ENCODE results near the gene TLCD3B. TPM values are rescaled to one million over a fixed set of nuclear protein-coding genes. Genes with fewer than 3 reads are reported as not detected.

TLCD3B gene
- polyA plus RNA-seq, 1 of the 3 experiments (the other 2 are of a cell fraction): 3.8 TPM

GRCh38 chr16:29988346-29989075, 42.6 kb downstream of the TLCD3B start (continued):
- TF ChIP-seq REST (IDR thresholded peaks at IDR 0.05; ENCODE audit: low read depth, low read length): no peak

DNA sequence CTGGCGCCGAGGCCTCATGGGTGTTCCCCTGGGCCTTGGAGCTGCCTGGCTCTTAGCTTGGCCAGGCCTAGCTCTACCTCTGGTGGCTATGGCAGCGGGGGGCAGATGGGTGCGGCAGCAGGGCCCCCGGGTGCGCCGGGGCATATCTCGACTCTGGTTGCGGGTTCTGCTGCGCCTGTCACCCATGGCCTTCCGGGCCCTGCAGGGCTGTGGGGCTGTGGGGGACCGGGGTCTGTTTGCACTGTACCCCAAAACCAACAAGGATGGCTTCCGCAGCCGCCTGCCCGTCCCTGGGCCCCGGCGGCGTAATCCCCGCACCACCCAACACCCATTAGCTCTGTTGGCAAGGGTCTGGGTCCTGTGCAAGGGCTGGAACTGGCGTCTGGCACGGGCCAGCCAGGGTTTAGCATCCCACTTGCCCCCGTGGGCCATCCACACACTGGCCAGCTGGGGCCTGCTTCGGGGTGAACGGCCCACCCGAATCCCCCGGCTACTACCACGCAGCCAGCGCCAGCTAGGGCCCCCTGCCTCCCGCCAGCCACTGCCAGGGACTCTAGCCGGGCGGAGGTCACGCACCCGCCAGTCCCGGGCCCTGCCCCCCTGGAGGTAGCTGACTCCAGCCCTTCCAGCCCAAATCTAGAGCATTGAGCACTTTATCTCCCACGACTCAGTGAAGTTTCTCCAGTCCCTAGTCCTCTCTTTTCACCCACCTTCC, 43.5 kb downstream of the TLCD3B start:
- Histone ChIP-seq H3K27me3 (ENCODE audit: insufficient read depth) (no peaks in the 10 kb centered on the region), H3K27ac (ENCODE audit: low read depth in 2 of 2, low read length in 1 of 2) (no peak overlapping the region), H3K36me3 (replicated peaks in 1 of 2; ENCODE audit: control insufficient read depth in 1 of 2, insufficient read depth in 2 of 2, low read length in 1 of 2) (peaks cover 19 to 95% of the 10 kb centered on the region in 2 experiments), H4K20me1 (ENCODE audit: insufficient read depth) (no peaks in the 10 kb centered on the region), H3K9ac (no peak overlapping the region), H3K9me2 (no peaks in the 10 kb centered on the region), H2AFZ (ENCODE audit: low read depth) (no peak overlapping the region), H3K79me2 (ENCODE audit: insufficient read depth) (no peaks in the 10 kb centered on the region), H3K4me1 (ENCODE audit: control insufficient read depth in 1 of 2, insufficient read depth in 2 of 2, low read depth in 1 of 2, low read length in 1 of 2) (no peaks in the 10 kb centered on the region), H3K4me2 (no peak overlapping the region), H3K9me3 (no peaks in the 10 kb centered on the region), H3F3A (replicated peaks; ENCODE audit: insufficient read depth) (peaks cover 4% of the 10 kb centered on the region), H3K4me3 (ENCODE audit: low read depth in 2 of 2, low read length in 1 of 2) (no peak overlapping the region)
- TF ChIP-seq NRF1 (IDR thresholded peaks at IDR 0.05; ENCODE audit: low read depth, low read length) (no peak), SIN3A (IDR thresholded peaks at IDR 0.05; ENCODE audit: borderline replicate concordance, low read depth, low read length) (no peak), RAD21 (IDR thresholded peaks at IDR 0.05; ENCODE audit: low read length) (no peak), EZH2phosphoT487 (IDR thresholded peaks at IDR 0.05; ENCODE audit: borderline replicate concordance, low read depth) (no peak), FOXJ3 (CRISPR knock-in tag; IDR thresholded peaks at IDR 0.05) (no peak), CHD2 (IDR thresholded peaks at IDR 0.05; ENCODE audit: low read length, partially characterized antibody) (no peak), YY1 (IDR thresholded peaks at IDR 0.05; ENCODE audit: low read depth) (no peak), MAX (IDR thresholded peaks at IDR 0.05; ENCODE audit: low read depth) (no peak), NFIC (IDR thresholded peaks at IDR 0.05; ENCODE audit: borderline replicate concordance) (no peak), TCF12 (IDR thresholded peaks at IDR 0.05) (no peak)
- DNase-seq: no peak
- 95% methylated on average over 9 of the region's 35 CpGs for WGBS (ENCODE audit: low lambda C conversion rate)
- POLR2A ChIA-PET: interaction anchor here (3.2 kb wide), 1 partner anchor 11 kb away, joined by 7 read pairs; no protein-coding TSS in a partner anchor
- CTCF ChIA-PET: interaction anchor here (3.4 kb wide), 1 partner anchor 10 kb away, joined by 13 read pairs; no protein-coding TSS in a partner anchor
